HL-60/S4 treated with phorbol 12-myristate 13-acetate at 8.2 ng/mL for 4 days and 3 days (cell line): Measurements from ENCODE around the gene REEP5.
"Not testable (repeated sequence)": the region's sequence is repeated elsewhere in the genome, so short reads cannot be mapped to it uniquely, and the experiment has no call there.

Source experiments
- in situ Hi-C: fragments of 300-500 bp; cut with MboI; formaldehyde crosslinking; loops from 2 replicates; pipeline ENCODE4 v1.15.0; 2022; ENCODE audit warnings: low sequenced_read_pairs

Gene REEP5

DNA sequence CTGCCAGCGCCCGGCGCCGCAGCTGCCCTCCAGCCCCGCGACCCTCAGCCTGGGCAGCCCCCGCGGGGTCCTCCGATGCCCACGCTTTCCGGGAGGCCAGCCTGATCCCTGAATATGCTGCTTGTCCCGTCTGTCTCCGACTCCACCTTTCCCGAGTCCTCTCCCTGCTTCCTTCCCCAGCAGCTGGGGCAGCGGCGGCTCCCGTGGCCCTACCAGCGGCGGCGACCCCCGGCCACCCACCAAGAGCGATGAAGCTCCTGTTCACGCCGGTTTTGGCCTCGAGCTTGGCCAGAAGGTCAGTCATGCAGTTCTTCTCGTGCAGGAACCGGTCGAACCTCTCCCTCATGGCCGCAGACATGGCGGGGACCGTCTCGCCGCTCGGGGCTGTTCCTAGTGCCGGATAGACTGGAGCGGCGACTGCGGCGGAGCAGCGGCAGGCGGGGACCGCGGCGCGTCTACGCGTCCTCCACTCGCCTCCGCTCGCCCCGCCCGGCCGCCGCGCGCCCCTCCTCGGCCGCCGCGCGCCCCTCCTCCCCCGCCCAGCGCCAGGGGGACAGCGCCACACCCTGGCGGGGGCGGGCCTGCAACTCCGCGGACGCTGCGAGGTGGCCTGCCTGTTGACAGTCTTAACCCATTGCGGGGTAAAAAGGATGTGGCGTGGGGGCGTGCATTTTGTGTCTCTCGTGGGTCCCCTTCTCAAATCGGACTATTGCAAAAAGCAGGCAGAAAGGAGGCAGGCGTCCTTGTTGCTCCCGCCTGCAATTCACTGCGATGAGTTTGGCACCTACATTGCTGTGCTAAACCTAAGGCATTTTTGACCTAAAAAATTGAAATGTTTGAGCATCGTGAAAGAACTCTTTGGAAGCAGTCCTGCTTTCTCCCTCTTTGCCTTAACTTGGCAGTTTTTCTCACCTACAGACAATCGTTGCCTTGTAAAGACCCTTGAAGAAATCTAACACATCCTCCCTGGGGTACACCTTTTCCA lies at the start of gene REEP5:
REEP5 (minus strand) TSS at position 395 of the 985 bp plus-strand sequence; CDS start at position 358, 37 bp downstream.
- in situ Hi-C loops: no loop called here

DNA sequence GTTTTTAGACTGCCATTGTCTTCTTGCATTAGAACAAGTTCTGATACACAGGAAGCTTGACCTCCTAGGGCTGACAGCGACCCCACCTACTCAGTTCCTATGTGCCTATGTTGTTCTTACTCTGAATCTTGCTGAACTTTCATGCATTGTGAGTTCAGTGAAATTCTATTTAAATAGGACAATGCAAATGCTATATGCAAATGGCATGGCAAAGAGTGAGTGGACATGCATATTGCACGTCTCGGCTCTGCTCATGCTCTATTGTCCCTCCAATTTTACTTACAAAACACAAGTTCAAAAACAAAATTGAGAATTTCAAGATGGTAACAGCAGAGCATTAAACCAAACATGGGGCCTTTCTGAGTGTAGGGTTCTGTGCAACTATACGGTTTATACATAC lies 49.2 kb upstream of the REEP5 start:
- in situ Hi-C loops: no loop called here

DNA sequence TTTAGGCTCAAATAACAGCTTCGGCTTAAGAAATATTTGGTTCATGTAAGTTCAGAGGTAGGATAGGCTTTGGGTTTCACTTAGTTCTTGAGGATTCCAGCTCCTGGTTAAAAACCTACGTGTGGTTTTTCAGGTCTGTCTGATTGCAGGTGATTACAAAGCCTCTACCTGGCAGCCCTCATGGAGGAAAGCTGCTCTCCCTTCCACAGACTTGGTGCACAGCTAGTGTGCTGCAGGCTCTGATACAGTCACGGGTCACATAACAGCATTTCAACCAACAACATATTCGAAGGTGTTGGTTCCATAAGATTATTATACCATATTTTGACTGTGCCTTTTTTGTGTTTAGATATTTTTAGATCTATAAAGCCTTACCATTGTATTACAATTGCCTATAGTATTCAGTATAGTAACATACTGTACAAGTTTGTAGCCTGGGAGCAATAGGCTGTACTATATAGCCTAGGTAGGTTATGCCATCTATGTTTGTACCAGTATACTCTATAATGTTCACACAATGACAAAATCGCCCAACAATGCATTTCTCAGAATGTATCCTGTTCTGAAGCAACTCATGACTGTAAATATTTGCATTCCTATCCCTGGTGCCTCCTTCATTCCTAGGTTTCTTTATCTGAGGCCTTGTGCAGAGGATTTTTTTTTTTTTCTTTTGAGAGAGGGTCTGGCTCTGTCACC lies 46.5 kb upstream of the REEP5 start:
- in situ Hi-C loops: no loop called here

DNA sequence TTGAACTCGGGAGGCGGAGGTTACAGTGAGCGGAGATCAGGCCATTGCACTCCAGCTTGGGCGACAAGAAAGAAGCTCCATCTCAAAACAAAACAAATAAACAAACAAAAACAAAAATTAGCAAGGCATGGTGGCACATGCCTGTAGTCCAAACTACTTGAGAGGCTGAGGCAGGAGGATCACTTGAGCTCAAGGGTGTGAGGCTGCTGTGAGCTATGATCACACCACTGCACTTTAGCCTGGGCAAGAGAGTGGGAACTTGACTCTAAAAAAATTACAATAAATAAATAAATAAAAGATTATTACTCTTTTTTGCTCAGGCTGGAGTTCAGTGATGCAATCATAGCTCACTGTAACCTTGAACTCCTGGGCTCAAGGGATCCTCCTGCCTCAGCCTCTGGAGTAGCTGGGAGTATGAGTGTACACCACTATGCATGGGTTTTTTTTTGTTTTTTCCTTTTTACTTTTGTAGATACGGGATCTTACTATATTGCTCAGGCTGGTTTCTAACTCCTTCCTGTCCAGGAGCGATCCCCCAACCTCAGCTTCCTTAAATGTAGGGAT lies 45.6 kb upstream of the REEP5 start:
- in situ Hi-C loops: no loop called here

DNA sequence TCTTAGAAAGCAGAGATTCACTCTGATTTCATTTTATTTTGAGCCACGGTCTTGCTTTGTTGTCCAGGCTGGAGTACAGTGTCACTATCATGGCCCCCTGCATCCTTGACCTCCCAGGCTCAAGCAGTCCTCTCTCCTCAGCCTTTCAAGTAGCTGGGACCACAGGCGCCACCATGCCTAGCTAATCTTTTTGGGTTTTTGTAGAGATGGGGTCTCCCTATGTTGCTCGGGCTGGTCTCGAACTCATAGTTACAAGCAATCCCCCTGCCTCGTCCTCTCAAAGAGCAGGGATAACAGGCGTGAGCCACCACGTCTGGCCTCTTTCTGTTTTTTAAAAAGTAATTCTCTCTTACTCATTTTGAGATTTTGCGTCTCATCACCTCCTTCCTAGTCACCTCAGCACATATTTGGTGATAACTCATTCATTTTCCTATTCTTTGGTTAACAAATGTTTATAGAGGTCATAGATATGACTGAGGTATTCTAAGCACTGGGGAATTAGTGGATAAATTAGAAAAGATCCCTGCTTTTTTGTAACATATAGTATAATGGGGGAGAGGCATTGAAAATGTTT lies 43.8 kb upstream of the REEP5 start:
- in situ Hi-C loops: no loop called here

DNA sequence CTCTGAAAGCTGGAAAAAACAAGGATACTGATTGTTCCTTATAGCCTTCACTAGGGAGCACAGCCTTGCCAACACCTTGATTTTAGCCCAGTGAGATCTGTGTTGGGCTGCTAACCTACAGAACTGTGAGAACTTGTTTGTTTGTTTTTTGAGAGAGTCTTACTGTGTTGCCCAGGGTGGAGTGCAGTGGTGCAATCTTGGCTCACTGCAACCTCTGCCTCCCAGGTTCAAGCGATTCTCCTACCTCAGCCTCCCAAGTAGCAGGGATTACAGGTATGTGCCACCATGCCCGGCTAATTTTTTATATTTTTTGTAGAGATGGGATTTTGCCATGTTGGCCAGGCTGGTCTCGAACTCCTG lies 41.3 kb upstream of the REEP5 start:
- in situ Hi-C loops: not testable (repeated sequence)

DNA sequence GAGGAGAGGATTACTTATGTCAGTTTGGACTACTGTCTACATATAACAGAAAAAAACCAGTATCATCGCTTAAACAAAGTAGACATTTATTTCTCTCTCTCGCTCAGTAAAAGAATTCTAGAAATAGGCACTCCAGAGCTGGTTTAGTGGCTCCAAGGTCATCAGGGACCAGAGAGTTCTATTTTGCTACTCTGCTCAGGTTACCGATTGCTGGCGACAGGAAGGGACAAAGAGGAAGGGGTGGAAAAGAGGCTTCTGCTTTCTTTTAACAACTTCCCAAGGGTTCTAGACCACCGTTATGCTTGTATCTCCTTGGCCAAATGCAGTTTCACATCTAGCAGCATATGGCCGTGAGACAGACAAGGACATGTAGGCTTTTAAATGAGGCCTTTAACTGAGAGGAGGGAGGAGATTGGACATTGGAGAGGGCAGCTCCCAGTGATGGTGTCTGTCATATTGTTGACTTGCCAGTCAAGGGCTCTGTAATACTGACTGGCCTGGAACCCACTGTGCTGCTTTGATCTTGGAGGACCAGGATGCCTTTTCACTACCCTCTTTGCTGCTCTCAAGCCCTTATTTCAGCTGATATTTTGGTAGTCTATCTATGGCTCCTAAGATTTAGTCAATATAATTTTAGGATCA lies 39.0 kb upstream of the REEP5 start:
- in situ Hi-C loops: no loop called here

DNA sequence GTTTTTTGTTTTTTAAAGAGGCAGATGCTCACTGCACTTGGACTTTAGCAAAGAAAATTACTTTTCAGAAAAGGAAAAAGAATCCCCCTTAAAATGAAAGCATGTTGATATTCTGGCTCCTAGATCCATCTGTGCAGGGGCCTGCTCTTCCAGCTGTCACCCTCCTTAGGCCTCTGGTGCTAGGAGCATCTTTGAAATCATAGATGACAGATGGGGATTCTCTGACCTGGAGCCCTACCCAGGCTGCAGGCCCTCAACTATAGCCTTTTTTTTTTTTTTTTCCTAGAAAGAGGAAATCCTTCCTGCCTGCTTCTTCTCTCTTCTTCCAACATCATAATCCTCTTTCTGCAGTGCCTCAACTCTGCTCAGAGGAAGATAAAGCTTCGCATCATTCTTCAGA lies 38.3 kb upstream of the REEP5 start:
- in situ Hi-C loops: no loop called here

DNA sequence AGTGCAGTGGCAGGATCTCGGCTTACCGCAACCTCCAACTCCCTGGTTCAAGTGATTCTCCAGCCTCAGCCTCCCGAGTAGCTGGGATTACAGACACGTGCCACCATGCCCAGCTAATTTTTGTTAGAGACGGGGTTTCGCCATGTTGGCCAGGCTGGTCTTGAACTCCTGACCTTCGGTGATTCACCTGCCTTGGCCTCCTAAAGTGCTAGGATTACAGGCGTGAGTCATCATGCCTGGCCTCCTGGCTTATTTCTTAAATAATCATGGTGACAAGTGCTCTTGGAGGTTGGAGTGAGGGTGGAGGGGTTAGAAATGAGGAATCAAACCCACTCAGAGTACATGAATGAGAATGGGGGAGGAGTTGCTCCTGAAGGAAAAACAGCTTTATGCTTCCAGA lies 37.8 kb upstream of the REEP5 start:
- in situ Hi-C loops: not testable (repeated sequence)

DNA sequence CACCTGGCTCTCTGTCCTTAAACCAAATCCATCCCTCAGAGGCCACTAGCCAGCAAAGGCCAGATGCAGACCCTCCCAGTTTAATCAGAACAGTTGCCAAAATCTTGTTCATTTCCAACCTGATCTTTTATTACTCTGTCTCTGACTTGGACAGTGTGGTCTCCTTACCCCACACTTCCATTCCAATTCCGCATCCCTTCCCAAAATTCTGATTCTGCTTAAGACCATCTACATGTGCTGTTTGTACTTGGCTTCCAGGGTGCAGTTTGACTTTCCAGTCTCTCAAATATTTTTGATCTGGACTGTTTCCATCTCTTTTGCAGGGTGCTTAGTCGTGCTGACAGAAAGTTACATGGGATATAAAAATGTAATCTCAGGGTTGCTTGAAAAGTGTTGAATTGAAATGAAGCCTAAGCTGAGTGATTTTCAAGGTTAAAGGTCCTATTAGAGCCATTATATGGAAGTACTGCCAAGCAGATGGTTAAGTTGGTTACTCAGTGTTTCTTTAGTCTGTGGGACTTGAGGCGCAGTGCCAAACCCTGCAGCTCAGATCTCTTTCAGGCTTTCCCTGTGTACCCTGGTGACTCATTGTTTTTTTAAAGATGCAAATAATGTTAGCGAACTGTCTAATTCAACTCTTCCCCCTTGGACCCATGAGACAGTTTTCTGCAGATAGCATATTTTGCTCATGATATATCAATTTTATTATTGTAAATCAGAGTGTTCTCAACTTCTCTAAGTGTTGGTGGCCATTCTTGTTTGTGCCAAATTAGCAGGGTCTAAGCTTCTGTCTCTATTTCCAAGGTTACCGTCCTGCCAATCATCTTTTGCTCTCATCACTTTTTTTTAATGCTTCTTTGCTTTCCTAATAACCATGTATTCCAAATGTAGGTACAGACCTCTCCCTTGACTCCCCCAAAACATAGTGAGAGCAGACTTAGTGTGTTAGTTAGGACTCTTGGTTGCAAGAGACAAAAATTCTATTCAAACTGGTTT lies 36.4 kb upstream of the REEP5 start:
- in situ Hi-C loops: no loop called here

DNA sequence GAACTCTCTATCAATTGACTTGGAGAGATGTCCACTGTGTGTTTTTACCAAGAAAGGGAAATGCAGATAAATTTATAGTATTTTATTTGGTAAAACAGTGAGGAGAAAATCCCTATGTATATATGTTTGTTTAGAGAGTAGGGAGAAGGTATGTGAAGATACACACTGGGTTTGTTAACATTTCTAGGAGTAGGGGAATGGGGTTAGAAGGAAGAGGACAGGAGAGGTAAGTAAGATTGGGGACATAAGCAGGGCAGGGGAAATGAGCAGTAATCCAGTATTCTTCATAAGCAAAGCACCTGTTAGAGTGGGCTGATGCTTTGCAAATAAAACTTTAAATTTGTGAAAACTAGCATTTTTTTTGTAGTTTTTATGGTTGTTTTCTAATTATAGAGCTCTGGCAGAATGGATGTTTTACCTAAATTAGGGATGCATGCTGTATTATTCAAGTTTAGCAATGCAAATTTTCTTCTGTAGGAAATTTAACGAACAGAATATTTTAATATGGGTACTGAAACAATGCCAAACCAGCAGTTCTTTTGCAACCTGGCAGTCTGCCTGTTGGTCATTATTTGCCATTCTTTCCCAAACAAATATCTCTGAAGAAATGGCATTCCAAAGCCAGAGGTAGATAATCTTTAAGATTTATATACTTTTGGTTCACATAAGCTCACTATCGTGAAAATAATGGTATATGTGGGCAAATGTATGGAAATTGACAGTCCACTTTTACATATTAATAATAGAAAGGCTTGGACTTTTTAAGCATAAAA lies 35.2 kb upstream of the REEP5 start:
- in situ Hi-C loops: no loop called here

DNA sequence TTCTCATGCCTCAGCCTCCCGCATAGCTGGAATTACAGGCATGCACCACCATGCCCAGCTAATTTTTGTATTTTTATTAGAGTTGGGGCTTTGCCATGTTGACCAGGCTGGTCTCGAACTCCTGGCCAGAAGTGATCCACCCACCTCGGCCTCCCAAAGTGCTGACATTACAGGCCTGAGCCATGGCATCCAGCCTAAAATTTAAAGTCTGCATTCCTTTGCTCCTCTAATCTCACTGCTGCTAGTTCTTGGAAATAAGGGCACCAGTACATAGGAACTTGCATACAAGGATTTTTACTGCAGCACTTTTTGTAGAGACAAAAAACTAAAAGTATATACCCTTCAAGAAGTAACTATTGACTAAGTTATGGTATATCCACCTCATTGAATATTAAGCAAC lies 34.6 kb upstream of the REEP5 start:
- in situ Hi-C loops: no loop called here

DNA sequence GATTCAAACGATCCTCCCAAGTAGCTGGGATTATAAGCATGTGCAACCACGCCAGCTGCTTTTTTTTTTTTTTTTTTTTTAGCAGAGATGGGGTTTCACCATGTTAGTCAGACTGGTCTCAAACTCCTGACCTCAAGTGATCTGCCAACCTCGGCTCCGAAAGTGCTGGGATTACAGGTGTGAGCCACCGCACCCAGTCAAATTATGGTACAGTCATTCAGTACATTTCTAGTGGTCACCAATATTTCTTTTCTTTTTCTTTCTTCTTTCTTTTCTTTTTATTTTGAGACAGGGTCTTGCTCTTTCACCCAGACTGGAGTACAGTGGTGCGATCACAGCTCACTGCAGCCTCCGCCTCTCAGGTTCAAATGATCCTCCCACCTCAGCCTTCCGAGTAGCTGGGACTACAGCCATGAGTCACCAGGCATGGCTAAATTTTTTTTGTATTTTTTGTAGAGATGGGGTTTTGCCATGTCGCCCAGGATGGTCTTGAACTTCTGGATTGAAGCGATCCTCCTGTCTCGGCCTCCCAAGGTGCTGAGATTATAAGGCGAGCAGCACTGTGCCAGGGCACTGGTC lies 29.2 kb upstream of the REEP5 start:
- in situ Hi-C loops: no loop called here

DNA sequence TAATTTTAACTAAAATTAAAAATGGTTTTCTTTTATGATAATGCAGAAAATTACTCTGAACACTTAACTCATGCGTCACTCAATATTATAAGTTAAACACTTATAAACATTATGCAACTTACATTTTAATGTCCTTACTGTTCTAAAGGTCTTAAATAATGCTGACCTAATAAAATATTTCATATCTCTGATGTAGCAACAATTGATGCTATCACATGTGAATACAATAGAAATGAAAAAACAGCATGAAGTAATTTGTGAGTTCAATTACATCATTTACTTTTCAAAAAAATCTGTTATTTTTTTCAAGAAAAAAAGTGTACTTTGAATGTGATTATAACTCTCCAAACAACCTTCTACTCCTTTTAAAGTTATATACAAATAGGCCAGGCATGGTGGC lies 26.4 kb upstream of the REEP5 start:
- in situ Hi-C loops: no loop called here

DNA sequence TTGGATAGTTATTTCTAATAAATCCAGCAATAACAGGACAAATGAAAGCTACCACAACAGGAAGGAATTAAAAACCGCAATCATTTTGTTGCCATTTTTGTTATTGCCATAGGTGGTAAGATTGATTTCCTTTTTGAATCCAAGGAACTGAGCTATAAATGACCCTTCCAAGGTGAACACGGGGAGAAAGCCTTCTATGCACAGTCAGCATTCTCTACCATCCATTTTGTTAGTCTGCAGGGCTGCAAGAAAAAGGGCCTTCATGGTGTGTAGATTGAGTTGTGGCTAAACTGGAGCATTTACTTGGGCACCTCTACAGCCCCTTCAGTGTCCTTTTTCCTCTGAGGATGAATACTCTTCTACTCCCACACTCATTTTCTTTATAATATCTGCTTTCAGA lies 18.6 kb upstream of the REEP5 start:
- in situ Hi-C loops: no loop called here

DNA sequence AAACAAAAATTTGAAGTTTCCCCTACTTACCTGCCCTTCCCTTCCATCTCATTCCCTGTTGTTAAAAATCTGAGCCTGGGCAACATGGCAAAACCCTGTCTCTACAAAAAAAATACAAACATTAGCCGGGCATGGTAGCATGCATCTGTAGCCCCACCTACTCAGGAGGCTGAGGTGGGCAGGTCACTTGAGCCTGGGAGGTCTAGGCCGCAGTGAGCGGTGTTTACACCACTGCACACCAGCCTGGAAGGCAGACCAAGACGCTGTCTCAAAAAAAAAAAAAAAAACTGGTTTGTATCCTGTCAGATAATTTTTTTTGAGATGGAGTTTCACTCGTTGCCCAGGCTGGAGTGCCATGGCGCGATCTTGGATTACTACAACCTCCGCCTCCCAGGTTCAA lies 16.3 kb upstream of the REEP5 start:
- in situ Hi-C loops: no loop called here

DNA sequence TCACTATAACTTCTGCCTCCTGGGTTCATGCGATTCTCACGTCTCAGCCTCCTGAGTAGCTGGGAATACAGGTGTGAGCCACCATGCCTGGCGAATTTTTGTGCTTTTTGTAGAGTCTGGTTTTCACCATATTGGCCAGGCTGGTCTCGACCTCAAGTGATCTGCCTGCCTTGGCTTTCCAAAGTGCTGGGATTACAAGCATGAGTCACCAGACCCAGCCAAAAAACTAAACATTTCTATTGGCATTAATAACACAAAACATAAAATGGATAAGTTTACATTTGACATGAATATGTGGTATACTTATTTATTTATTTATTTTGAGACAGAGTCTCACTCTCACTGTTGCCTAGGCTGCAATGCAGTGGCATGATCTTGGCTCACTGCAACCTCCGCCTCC lies 13.6 kb upstream of the REEP5 start:
- in situ Hi-C loops: no loop called here

DNA sequence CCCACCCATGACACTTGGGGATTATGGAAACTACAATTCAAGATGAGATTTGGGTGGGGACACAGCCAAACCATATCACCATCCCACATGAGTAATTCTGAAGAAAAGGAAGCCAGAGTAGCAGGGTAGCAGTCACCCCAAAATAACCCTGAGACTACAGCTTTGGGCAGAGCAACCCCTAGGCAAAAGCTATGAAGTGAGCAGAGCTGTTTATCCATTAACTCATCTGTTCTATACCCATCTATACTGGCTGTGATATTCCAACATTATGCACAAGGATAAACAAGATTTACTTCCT lies 12.3 kb upstream of the REEP5 start:
- in situ Hi-C loops: no loop called here
